ENCODE data around the gene DNASE1L2. TPM values are rescaled to one million over a fixed set of nuclear protein-coding genes. Genes with fewer than 3 reads are reported as not detected.

Gene DNASE1L2
- total RNA-seq, 4 donors from 2014 or later = 0.88 to 4.5 (median 1.4) TPM

- no peaks in the 10 kb centered on the region for H3K9me3 ChIP-seq
- H3K27me3 ChIP-seq = no peaks in the 10 kb centered on the region
- WGBS, 2 donors = 87 to 91% methylated on average over 19 to 21 of the region's 24 CpGs
- DNase-seq = no peak
- intact Hi-C loops (cut with DNase I) = no loop called here
- TF ChIP-seq POLR2A (IDR thresholded peaks at IDR 0.05) (no peak), CTCF (IDR thresholded peaks at IDR 0.05) (no peak)
- H3K27ac ChIP-seq = no peak overlapping the region
- H3K4me1 ChIP-seq = no peaks in the 10 kb centered on the region
- peaks cover 20 to 59% of the 10 kb centered on the region in 2 donors for H3K36me3 ChIP-seq
- no peak overlapping the region for H3K4me3 ChIP-seq (replicated peaks in 1 of 3)
Measured at GRCh38 chr16:2280981-2281542, 44.8 kb downstream of the DNASE1L2 start.

- no peaks in the 10 kb centered on the region for H3K27me3 ChIP-seq
- TF ChIP-seq POLR2A (IDR thresholded peaks at IDR 0.05) = no peak
- TF ChIP-seq CTCF (IDR thresholded peaks at IDR 0.05) = no peak
- intact Hi-C loops (cut with DNase I) = no loop called here
- no peak overlapping the region for H3K27ac ChIP-seq
- no peaks in the 10 kb centered on the region for H3K4me1 ChIP-seq
- no peaks in the 10 kb centered on the region for H3K9me3 ChIP-seq
- H3K4me3 ChIP-seq (replicated peaks in 1 of 3) = no peak overlapping the region
- WGBS, 2 donors = 79 to 85% methylated on average over 5 of the region's 5 CpGs
- DNase-seq = no peak
- H3K36me3 ChIP-seq = peaks cover 21 to 61% of the 10 kb centered on the region in 2 donors
Measured at GRCh38 chr16:2282262-2282661, 46.0 kb downstream of the DNASE1L2 start.

GRCh38 chr16:2282866-2283555 lies 46.8 kb downstream of the DNASE1L2 start:
- TF ChIP-seq POLR2A (IDR thresholded peaks at IDR 0.05) = no peak
- no peak for TF ChIP-seq CTCF (IDR thresholded peaks at IDR 0.05)
- intact Hi-C loops (cut with DNase I) = no loop called here
- no peak for DNase-seq
- no peaks in the 10 kb centered on the region for H3K4me1 ChIP-seq
- H3K4me3 ChIP-seq (replicated peaks in 1 of 3) = no peak overlapping the region
- H3K36me3 ChIP-seq = peaks cover 21 to 66% of the 10 kb centered on the region in 2 donors
- H3K9me3 ChIP-seq = no peaks in the 10 kb centered on the region
- no peaks in the 10 kb centered on the region for H3K27me3 ChIP-seq
- 88 to 90% methylated on average over 8 of the region's 26 CpGs for WGBS, 2 donors
- no peak overlapping the region for H3K27ac ChIP-seq

GRCh38 chr16:2284001-2284770 lies 47.9 kb downstream of the DNASE1L2 start:
- DNase-seq = no peak
- Histone ChIP-seq H3K9me3 (no peaks in the 10 kb centered on the region), H3K27me3 (no peaks in the 10 kb centered on the region), H3K36me3 (peaks cover 21 to 72% of the 10 kb centered on the region in 2 donors), H3K27ac (no peak overlapping the region), H3K4me3 (replicated peaks in 1 of 3) (no peak overlapping the region), H3K4me1 (no peaks in the 10 kb centered on the region)
- TF ChIP-seq CTCF (IDR thresholded peaks at IDR 0.05) (no peak), POLR2A (IDR thresholded peaks at IDR 0.05) (no peak)
- intact Hi-C loops (cut with DNase I) = no loop called here
- 85 to 95% methylated on average over 11 to 32 of the region's 37 CpGs for WGBS, 2 donors

Measured in thyroid gland (tissue), 4 donors.